Measurements from ENCODE around the gene CA10.

- TF ChIP-seq EZH2phosphoT487 (IDR thresholded peaks at IDR 0.05; ENCODE audit: borderline replicate concordance) (no peak), CTCF (conservative IDR thresholded peaks at IDR 0.05; ENCODE audit: low read length) (no peak)
Measured at GRCh38 chr17:51653878-51654277, 504.6 kb downstream of the CA10 start.
